HG03175 (cell line): ENCODE measurements around the gene DIP2C.
"Not testable (repeated sequence)": the region's sequence is repeated elsewhere in the genome, so short reads cannot be mapped to it uniquely, and the experiment has no call there.

Source experiments
- ATAC-seq: cut with Tn5 transposase; IDR thresholded peaks from one replicate; pipeline ENCODE4 v1.9.1; 2021; ENCODE audit warnings: mild to moderate bottlenecking, moderate library complexity; ENCODE audit not compliant: unreplicated experiment

Gene DIP2C

GRCh38 chr10:600876-601659 is 88.4 kb downstream of the DIP2C start:
- no peak for ATAC-seq

- no peak for ATAC-seq
Observed at GRCh38 chr10:600234-600633, 89.2 kb downstream of the DIP2C start.

- no peak for ATAC-seq
Observed at GRCh38 chr10:599767-600166, 89.7 kb downstream of the DIP2C start.

- no peak for ATAC-seq
Observed at GRCh38 chr10:598415-599170, 90.9 kb downstream of the DIP2C start.

- ATAC-seq: no peak
Observed at GRCh38 chr10:597976-598375, 91.5 kb downstream of the DIP2C start.

GRCh38 chr10:596725-597345 is 92.6 kb downstream of the DIP2C start:
- ATAC-seq: no peak

GRCh38 chr10:596131-596530 is 93.3 kb downstream of the DIP2C start:
- not testable (repeated sequence) for ATAC-seq

- no peak for ATAC-seq
Observed at GRCh38 chr10:595473-595872, 94.0 kb downstream of the DIP2C start.

- ATAC-seq: no peak
Observed at GRCh38 chr10:594584-595270, 94.7 kb downstream of the DIP2C start.

- no peak for ATAC-seq
Observed at GRCh38 chr10:593901-594457, 95.5 kb downstream of the DIP2C start.

- no peak for ATAC-seq
Observed at GRCh38 chr10:593421-593820, 96.0 kb downstream of the DIP2C start.

- ATAC-seq: no peak
Observed at GRCh38 chr10:593016-593415, 96.5 kb downstream of the DIP2C start.

GRCh38 chr10:591646-592045 is 97.8 kb downstream of the DIP2C start:
- ATAC-seq: no peak

- no peak for ATAC-seq
Observed at GRCh38 chr10:590721-591120, 98.7 kb downstream of the DIP2C start.

GRCh38 chr10:589961-590680 is 99.3 kb downstream of the DIP2C start:
- no peak for ATAC-seq

GRCh38 chr10:588246-589165 is 101.0 kb downstream of the DIP2C start:
- no peak for ATAC-seq

GRCh38 chr10:586716-587115 is 102.8 kb downstream of the DIP2C start:
- ATAC-seq: no peak

GRCh38 chr10:586151-586550 is 103.3 kb downstream of the DIP2C start:
- no peak for ATAC-seq

GRCh38 chr10:585502-585901 is 104.0 kb downstream of the DIP2C start:
- no peak for ATAC-seq
